Psoas muscle (tissue), 8 donors: ENCODE measurements around the gene MISP3. TPM values are rescaled to one million over a fixed set of nuclear protein-coding genes. Genes with fewer than 3 reads are reported as not detected.

Source experiments
- ATAC-seq, 4 donors: fragments of 200-7000 bp; cut with Tn5 transposase; one replicate each; pipeline ENCODE4 v1.9.1; 2020; ENCODE audit warnings: moderate library complexity in 3 of 4, mild to moderate bottlenecking in 2 of 4
- DNase-seq, 2 donors: peaks; one replicate each; pipeline ENCODE4 v3.0.0-alpha.2; 2020
- H3K27ac ChIP-seq: fragments of 200-600 bp; one replicate; pipeline ENCODE4 v1.8.0; 2022
- H3K27me3 ChIP-seq, 3 donors: fragments of 200-600 bp in 1 of 3; one replicate each; pipeline versions ENCODE4 v1.6.1 to v1.8.0; 2013 to 2022; ENCODE audit warnings: low read length in 2 of 3, mild to moderate bottlenecking in 2 of 3, moderate library complexity in 1 of 3; ENCODE audit not compliant: insufficient read depth in 3 of 3
- H3K36me3 ChIP-seq, 2 donors: fragments of 200-600 bp in 1 of 2; one replicate each; pipeline versions ENCODE4 v1.6.1 to v1.8.0; 2013 to 2022; ENCODE audit warnings: low read depth in 1 of 2, mild to moderate bottlenecking in 1 of 2, moderate library complexity in 1 of 2; ENCODE audit not compliant: insufficient read depth in 1 of 2
- H3K4me1 ChIP-seq: fragments of 200-600 bp; one replicate; pipeline ENCODE4 v1.8.0; 2022
- H3K4me3 ChIP-seq: fragments of 200-600 bp; one replicate; pipeline ENCODE4 v1.8.0; 2022; ENCODE audit warnings: mild to moderate bottlenecking
- H3K9me3 ChIP-seq: fragments of 200-600 bp; one replicate; pipeline ENCODE4 v1.8.0; 2022
- CTCF ChIP-seq: fragments of 200-600 bp; IDR thresholded peaks from one replicate; pipeline ENCODE4 v1.8.0; 2022; ENCODE audit warnings: antibody characterized with exemption
- WGBS, 3 donors: extraction: QIAGEN DNeasy Blood & Tissue Kit; methylation state at CpG; one replicate each; pipeline versions ENCODE4 v1.1.6 to v1.1.7; 2013; 5-methylcytosine and 5-hydroxymethylcytosine counted together
- intact Hi-C, 2 donors: fragments of 100-400 bp; cut with DNase I; formaldehyde crosslinking; loops; one replicate each; pipeline versions ENCODE4 v1.11.0 to v1.14.2; 2022
- polyA plus RNA-seq, 3 donors: library from polyadenylated mRNA; stranded (reverse); fragments of 200-250 nt; gene quantifications; one replicate each; pipeline ENCODE4 v1.2.3, GENCODE V29; 2013
- total RNA-seq, 4 donors: library from RNA; stranded (reverse); fragmentation: NEBNext Ultra II Directional in 2 of 4; extraction: Animal tissue kit (Norgen Biotek cat#: 25700) in 2 of 4; gene quantifications; one replicate each; pipeline versions ENCODE4 v1.2.1 to v1.2.4, GENCODE V29; 2021 to 2023
- donor health status: healthy with polysubstance abuse.
- donor health status: DM: no; HTN: no; CAD: no; lungs with moderate emphysema.
- donor health status: Bipolar disorder and iron deficiency.
- donor health status: healthy.
- donor health status: DM: yes; HTN: yes; CAD: no.
- donor health status: DM: no; HTN: no; CAD: no.
- donor health status: DM: no; HTN: no; CAD: no.
- donor health status: DM: yes; HTN: yes; CAD: no.

MISP3 gene
- total and polyA plus RNA-seq, 7 donors: 1.8 to 15.4 (median 2.8) TPM

DNA sequence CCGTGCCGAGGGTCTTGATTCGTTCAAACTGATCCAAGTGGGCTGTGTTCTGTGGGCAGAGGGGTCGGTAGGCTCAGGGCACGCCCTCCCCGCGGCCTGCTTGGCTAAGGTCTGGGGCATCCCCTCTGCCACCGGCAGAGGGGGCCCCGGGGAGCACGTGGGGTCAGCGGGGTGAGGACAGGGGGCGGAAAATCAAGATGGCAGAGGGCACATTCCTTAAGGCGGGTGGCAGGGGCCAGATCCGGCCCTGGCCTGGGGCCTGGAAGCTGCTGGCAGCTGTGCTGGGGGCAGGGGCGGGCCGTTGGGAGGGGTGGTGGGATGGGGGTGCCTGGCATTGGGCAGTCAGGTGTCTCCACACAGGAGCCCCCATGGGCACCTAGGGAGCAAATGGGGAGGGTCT lies 34.3 kb downstream of the MISP3 start:
- Histone ChIP-seq H3K4me3 (no peak overlapping the region), H3K27ac (peak overlapping the region; percentile 81), H3K4me1 (peaks cover 20% of the 10 kb centered on the region), H3K27me3 (no peaks in the 10 kb centered on the region), H3K9me3 (no peaks in the 10 kb centered on the region), H3K36me3 (peaks cover 0 to 56% of the 10 kb centered on the region in 2 donors)
- peak; percentile 30 to 67 (median 54) for ATAC-seq
- TF ChIP-seq CTCF: no peak
- intact Hi-C loops: no loop called here
- DNase-seq: no peak
- 39 to 49% (median 46%) methylated on average over 15 to 16 of the region's 16 CpGs for WGBS, 3 donors

GRCh38 chr19:14107581-14108461 lies 35.2 kb downstream of the MISP3 start:
- no peaks in the 10 kb centered on the region for H3K27me3 ChIP-seq
- ATAC-seq (peak; percentile 81 to 86 (median 86)), DNase-seq (peak; percentile 68 to 83)
- intact Hi-C loops: no loop called here
- H3K27ac ChIP-seq: peak overlapping the region; percentile 81
- H3K36me3 ChIP-seq: peaks cover 0 to 46% of the 10 kb centered on the region in 2 donors
- peak overlapping the region; percentile 39 for H3K4me3 ChIP-seq
- no peaks in the 10 kb centered on the region for H3K9me3 ChIP-seq
- WGBS, 3 donors: 29 to 44% (median 33%) methylated on average over 21 to 23 of the region's 23 CpGs
- H3K4me1 ChIP-seq: peaks cover 28% of the 10 kb centered on the region
- TF ChIP-seq CTCF: no peak

- H3K36me3 ChIP-seq: peaks cover 0 to 19% of the 10 kb centered on the region in 2 donors
- H3K9me3 ChIP-seq: no peaks in the 10 kb centered on the region
- intact Hi-C loops: no loop called here
- no peaks in the 10 kb centered on the region for H3K27me3 ChIP-seq
- ATAC-seq (no peak), DNase-seq (no peak)
- H3K4me1 ChIP-seq: peaks cover 55% of the 10 kb centered on the region
- WGBS, 3 donors: 50 to 61% (median 56%) methylated on average over 2 of the region's 2 CpGs
- no peak for TF ChIP-seq CTCF
- no peak overlapping the region for H3K27ac ChIP-seq
- no peak overlapping the region for H3K4me3 ChIP-seq
These were observed 38.1 kb downstream of the MISP3 start for GRCh38 chr19:14110650-14111049.

DNA sequence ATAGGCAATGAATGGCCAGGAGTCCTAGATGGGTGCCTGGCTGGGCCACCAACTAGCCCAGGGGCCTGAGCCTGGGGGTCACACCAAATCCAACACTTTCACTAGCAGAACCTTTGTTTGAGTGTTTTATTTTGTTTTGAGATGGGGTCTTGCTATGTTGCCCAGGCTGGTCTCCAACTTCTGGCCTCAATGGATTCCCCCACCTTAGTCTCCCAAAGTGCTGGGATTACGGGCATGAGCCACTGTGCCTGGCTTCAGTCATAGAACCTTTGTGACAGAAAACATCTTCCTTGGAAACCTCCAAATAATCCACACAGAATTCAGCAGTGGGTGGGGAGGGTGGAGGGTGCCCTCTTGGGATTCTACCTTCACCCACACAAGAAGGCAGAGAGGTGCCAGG lies 38.9 kb downstream of the MISP3 start:
- H3K4me3 ChIP-seq: no peak overlapping the region

More for the DNA sequence above, 38.9 kb downstream of the MISP3 start:
- Histone ChIP-seq H3K9me3 (no peaks in the 10 kb centered on the region), H3K36me3 (peaks cover 0 to 11% of the 10 kb centered on the region in 2 donors), H3K27ac (peak overlapping the region; percentile 21), H3K27me3 (no peaks in the 10 kb centered on the region), H3K4me1 (peaks cover 63% of the 10 kb centered on the region)
- DNase-seq (no peak), ATAC-seq (no peak)
- intact Hi-C loops: no loop called here
- 93 to 100% (median 94%) methylated on average over 1 of the region's 1 CpG for WGBS, 3 donors
- no peak for TF ChIP-seq CTCF
